PFSK-1 (cell line): Measurements from ENCODE around the gene AADAT.

Source experiments
- POLR2AphosphoS5 ChIP-seq: IDR thresholded peaks from 2 replicates; pipeline ENCODE4 v1.6.1; 2012; ENCODE audit warnings: low read depth, mild to moderate bottlenecking, control low read depth, low read length, moderate library complexity
- SIN3A ChIP-seq: IDR thresholded peaks from 2 replicates; pipeline ENCODE4 v1.6.1; 2012; ENCODE audit warnings: mild to moderate bottlenecking, low read length, moderate library complexity, borderline replicate concordance; ENCODE audit not compliant: insufficient read depth
- TAF1 ChIP-seq: IDR thresholded peaks from 2 replicates; pipeline ENCODE4 v1.6.1; 2012; ENCODE audit warnings: low read length, control low read depth, borderline replicate concordance; ENCODE audit not compliant: insufficient read depth

- TF ChIP-seq TAF1 (no peak), SIN3A (no peak), POLR2AphosphoS5 (no peak)
Measured at GRCh38 chr4:170022211-170022610, 67.5 kb downstream of the AADAT start.
